SH-SY5Y (cell line): Measurements from ENCODE around the gene CDH10.

Experiments
- GATA2 ChIP-seq: IDR thresholded peaks from 2 replicates; pipeline ENCODE4 v1.6.1; 2011; ENCODE audit warnings: mild to moderate bottlenecking, low read depth, low read length
- GATA3 ChIP-seq: IDR thresholded peaks from 2 replicates; pipeline ENCODE4 v1.6.1; 2011; ENCODE audit warnings: low read depth, mild to moderate bottlenecking, low read length, moderate library complexity

DNA sequence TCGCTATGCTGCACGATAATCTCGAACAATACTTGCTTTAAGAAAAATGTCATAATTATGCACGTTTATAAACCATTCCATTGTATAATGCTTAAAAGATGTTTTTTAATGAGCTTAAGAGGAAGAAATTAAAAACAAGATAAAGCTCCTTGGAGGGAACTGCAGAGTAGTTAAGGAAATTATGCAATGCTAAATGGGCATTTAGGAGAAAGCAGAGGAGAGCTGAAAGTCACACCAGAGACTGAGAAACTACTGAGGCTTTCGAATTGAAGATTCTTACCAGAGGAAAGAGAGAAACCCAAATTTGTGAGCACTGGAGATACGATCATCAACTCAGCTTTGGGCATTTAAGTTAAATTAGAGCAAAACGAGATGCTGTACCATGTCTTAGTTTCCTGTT lies 119.4 kb downstream of the CDH10 start:
- no peak for TF ChIP-seq GATA2
- no peak for TF ChIP-seq GATA3
